ENCODE results near the gene IRF4.

IRF4 gene

DNA sequence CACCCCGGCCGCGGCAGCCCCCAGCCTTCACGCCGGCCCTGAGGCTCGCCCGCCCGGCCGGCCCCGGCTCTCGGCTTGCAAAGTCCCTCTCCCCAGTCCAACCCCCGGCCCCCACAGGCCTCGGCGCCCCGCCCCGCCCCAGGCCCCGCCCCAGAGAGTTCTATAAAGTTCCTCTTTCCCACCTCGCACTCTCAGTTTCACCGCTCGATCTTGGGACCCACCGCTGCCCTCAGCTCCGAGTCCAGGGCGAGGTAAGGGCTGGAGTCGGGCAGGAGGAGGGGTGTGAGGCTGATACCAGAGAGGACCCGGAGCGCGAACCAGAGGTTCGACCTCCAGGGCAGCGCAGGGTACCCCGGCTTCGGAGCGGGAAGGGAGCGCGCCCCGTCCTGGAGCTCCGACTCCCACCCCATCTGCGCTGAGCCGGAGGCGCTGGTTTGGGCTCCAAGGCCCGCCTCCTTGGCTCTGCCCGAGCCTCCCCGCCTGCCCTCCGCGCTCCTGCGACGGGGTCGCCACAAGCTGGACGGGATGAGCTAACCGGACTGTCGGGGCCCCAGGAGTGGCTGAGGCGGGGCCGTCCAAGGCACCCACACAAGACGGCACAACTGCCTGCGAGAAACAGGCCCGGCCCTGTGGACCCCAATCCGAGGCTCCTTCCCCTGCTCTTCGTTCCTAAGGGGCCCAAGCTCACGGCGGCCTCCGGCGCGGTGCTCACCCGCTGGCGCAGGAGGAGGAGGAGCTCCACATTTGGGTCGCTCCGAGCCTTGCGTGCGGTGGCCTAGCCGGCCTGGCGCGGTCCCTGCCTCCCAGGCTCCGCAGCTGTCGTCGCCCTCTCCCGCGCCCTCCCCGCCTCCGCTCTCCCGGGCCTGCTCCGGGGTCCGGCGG lies at the start of gene IRF4:
IRF4 (plus strand) TSS at position 194 of the 882 bp plus-strand sequence. CDS start 1,401 bp downstream, outside the sequence.
- DNase-seq (ENCODE audit: low read depth, low spot score): no peak

DNA sequence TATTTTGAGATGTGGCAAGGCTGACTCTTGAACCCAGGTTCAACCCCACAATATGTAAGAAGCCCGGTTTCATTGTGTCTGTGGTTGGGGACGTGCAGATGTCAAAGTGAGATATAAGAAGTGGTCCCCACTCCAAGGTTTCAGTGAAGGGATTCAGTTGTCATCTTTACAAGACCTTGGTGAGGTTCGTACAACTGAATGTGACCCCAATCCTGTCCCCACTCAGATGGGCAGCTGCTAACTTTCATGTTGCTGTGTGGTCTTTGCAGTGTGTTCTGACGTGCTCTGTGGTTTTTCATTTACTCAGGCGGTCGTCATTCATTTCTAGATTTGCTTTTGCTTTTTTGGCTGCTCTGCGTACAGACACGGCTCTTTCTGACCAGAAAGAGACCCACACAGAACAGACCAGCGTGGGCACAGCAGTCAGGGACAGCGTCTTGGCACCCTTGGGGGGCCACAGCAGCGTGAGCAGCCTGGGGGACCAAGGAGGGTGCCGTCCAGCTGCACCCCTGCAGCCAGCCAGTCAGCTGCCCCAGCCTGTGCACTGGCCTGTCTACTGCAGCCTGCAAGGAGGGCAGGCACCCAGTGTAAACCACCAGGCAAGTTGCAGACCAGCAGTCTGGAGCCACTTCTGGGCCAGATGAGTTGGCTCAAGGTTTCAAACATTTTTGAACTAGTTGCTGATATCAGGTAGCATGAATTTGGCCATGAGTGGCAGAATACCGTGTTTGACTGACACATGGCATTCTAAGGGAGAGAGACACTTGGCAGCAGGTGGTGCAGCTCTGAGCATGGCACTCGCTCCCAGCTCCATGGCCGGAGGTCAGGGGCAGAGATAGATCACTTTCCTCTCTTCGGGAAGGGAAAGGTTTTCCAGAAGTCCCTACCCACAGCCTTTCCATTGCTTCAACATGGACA lies 49.4 kb upstream of the IRF4 start:
- DNase-seq (ENCODE audit: low read depth, low spot score): no peak

DNA sequence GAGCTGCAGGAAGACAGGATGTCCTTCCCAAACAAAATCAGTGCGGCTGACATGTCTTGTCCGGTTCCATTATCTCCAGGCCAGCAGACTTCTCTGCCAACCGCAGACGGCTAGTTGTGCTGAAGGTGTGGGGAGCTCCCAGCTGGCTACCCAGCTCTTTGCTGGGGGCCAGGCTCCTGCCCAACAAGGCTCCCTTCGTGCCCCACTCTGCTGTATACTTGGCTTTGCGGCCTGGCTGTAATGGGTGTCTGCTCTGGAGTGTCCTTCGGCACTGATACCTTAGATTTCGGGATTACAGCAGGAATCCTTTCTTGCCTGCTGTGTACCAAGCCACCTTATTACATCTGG lies 48.7 kb upstream of the IRF4 start:
- DNase-seq (ENCODE audit: low read depth, low spot score): no peak

DNA sequence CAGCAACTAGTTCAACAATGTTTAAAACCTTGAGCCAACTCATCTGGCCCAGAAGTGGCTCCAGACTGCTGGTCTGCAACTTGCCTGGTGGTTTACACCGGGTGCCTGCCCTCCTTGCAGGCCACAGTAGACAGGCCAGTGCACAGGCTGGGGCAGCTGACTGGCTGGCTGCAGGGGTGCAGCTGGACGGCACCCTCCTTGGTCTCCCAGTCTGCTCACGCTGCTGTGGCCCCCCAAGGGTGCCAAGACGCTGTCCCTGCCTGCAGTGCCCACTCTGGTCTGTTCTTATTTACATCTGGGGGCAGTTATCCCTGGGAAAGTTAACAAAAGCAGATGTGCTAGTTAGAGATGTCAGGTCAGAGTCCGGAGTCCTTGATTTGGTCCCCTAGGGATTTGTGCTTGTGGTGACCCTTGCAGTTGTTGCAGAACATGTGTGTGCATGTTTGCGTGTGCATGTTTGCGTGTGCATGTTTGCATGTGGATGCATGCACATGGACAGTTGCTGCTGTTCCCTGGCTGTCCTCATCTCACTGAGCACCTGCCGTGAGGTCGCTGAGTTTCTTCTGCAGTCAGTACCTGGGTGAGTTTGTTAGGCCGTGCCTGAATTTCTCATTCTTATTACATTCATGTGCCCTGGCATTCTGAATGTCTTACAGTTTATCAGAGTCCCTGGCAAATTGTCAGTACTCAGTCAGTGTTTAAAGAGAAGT lies 48.2 kb upstream of the IRF4 start:
- no peak for DNase-seq (ENCODE audit: low read depth, low spot score)

DNA sequence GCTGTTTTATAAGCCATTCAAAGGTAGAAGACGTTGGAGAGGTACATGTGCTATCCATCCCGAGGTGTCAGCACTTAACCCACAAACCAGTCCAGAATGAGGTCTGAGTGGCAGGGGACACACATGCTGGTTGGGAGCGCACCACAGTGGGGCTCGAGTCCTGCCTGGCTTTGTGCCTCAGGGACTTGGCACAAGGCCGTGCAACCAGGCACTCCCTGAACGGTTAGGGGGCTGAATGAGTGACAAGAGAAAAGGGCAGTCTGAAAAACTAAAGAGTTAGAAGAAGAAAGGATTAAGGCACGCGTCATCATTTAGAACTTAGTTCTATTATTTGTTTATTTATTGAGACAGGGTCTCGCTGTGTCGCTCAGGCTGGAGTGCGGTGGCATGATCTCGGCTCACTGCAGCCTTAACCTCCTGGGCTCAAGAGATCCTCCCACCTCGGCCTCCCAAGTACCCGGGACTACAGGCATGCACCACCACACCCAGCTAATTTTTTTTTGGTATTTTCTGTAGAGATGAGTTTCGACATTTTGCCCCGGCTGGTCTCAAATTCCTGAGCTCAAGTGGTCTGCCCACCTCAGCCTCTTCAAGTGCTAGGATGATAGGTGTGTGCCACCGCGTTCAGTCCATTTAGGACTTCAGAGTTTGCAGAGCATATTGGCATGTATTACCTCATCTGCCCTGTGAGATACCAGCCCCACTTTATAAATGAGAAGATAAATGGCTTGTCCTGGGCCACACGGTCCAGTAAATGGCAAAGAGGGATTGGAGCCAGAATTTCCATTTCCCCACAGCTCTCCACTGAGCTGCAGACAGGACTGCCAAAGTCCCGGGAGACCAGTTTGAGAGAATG lies 47.4 kb upstream of the IRF4 start:
- DNase-seq (ENCODE audit: low read depth, low spot score): no peak

DNA sequence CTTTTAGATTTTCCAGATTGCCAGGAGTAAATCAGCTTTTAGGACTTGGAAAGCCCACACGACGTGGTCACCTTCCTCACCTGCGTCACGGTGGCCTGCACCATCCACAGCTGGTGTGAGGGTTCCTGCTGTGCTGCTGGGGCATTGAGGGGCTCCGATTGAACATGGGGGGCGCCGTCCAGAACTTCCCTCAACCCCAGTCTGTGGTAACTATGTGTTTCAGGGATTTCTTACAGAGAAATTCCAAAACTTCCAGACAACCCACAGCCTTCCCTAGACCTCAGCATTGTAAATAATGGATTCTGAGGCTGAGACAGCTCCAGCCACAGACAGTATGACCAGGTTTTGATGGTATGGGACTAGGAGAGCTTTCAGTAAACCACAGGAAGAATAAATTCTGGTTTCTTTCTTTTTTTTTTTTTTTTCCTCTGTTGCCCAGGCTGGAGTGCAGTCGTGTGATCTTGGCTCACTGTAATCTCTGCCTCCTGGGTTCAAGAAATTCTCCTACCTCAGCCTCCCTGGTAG lies 46.7 kb upstream of the IRF4 start:
- DNase-seq (ENCODE audit: low read depth, low spot score): no peak

DNA sequence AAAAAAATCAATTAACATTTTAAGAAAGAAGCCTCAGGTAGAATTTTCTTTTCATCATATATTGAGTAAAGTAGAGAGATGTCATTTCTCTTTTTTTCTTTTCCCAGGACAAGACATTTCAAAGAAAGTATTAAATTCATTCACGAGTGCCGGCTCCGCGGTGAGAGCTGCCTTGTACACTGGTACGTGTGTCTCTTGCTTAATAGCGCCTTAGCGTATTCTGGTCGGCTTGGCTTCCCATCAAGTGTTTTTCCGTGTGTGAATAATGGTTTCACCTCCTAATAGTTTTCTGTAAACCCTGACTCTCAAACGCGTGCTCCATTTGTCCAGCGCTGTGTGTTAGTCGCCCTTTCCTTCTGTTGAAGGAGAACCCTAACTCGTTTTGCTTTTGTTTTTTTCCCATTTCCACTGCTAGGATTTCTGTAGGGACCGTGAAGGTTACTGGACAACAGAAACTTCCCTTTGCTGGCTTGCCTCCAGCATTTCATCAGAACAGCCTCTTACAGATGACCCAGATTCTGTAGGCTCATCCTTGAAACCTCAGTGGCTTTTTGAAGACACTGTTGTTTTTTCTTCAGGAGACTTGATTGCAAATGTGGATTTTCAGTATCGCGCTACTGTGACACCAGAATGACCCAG lies 45.7 kb upstream of the IRF4 start:
- no peak for DNase-seq (ENCODE audit: low read depth, low spot score)

DNA sequence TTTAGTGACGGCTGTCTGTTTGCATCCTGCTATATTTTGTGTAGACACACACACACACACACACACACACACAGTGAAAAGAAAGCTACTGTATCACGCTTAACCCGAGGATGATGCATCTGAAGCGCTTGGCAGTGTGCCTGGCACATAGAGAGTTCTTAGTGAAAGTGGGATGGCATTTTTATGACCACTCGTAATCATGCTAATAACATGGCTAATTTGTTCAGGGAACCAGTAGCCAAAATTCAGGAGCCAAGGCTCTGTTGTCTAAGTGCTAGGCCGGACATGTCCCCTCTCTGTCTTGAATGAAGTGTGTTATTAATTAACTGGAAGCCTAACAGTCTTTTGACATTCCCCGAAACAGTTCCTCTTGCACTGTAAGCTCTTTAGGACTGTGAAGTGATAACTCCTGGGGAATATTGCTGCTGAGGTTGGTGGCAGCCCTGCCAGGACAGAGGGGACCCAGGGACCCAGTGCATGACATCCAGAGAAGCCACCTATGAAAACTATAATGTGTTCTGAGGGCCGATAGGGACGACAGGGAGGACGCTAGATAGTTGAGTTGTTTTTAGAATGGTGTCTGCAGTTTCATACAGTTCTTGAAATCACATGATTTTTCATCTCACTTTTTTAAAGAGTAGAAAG lies 45.0 kb upstream of the IRF4 start:
- DNase-seq (ENCODE audit: low read depth, low spot score): no peak

DNA sequence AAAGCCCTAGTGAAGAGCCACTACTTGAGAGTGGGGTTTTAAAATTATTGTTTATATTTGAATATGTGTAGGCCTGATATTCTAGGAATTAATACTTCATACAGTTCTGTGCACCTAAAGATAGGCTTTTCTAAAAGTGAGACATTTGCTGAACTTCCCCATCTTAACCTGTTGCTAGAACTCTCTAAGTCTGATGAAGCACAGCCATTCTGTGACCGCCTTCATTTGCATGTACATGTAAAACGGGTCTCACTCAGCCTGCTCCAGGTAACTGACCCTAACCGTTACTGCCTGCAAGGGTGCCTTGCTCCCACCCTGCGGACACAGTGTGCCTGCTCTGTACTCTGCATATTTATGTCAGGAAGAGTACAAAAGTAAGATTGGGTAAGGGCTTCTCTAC lies 44.3 kb upstream of the IRF4 start:
- no peak for DNase-seq (ENCODE audit: low read depth, low spot score)

DNA sequence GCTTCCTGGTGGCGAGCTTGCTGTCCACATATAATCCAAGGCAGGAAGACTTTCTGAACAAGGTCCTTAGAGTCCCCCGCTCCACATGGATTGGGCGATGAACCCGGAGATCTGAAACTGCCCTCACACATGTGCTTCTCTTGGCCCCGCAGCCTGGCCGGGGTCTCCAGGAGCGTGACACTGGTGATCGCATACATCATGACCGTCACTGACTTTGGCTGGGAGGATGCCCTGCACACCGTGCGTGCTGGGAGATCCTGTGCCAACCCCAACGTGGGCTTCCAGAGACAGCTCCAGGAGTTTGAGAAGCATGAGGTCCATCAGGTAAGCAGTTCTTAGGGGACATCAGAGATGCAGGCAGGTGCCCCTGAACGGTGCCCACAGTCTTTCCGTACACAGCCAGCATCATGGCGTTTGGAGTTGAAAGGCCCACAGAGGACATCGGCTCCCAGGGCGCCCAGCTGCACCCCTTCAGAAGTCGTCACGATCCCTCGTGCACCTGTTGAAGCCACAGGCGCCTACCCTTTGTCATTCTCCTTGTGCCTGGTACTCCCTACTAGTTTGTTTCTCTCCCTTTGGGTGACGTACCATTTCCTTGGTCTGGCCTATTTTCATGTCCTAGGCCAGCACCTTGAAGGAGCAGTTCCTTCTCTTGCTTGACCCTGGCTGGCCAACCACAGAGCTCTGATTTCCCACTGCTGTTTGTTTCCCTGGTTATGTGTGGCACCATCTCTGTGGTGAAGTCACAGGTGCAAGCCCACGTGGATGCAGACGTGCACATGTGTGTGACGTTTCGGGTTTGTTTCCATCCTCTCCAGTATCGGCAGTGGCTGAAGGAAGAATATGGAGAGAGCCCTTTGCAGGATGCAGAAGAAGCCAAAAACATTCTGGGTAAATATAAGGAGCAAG lies 43.3 kb upstream of the IRF4 start:
- no peak for DNase-seq (ENCODE audit: low read depth, low spot score)

DNA sequence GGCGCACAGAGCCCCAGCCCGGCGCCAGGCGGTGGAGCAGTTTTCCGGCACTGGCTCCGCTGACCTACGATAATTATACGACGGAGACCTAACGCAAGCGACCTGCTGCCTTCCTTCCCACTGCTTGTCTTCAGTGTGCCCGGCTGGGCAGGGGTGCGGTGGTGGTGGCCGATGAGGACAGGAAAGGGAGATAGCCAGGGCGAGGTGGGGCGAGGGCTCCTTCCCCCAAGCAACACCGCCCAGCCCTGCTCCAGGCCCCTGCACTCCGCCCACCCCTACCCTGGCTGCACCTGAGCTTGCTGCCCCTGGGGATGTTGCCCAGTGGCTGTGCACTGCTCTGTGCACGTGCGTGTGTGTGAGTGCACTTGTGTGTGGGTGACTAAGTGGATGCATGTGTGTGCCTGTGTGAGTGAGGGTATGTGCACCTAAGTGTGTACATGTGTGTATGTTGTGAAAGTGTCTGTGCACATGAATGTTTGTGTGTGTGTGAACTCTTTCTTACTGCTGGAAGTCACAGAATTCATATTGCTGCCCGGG lies 42.6 kb upstream of the IRF4 start:
- no peak for DNase-seq (ENCODE audit: low read depth, low spot score)

DNA sequence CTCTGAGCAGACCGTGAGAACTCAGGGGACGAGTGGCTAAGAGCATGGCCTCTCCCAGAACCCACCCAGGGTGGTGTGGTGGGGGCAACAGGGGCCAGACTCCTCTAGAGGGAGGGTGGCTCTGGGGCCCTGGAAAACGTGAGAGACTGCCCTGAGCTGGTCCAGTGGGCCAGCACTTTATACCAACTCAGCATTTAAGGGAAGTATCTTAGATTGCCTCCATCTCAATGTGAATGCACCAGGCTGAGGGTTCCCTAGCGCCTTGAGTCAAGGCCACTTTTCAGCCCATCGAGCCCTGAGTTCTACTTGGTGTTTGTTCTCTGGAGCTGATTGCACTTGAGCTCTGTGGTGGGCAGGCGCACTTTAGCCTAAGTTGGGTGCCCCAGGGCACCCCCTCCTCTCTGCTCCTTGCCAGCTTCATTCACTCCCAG lies 42.0 kb upstream of the IRF4 start:
- DNase-seq (ENCODE audit: low read depth, low spot score): no peak

DNA sequence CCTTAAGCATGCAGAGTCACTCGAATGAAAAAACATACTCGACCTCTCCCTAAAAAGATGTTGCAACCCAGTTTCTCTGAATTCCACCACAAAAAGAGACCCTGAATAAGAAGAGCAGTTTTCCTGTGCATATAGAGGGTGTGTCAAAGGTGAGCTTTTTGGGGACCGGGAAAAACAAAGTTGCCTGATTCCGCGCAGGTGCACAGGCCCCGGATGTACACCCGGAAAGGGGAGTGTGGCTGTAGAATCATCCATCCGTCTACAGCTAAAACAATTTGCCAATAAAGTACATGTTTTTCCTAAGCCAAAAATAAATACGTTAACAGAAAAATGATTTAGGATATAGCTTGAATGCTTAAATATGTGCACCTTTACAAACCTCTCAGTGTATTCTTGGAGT lies 41.2 kb upstream of the IRF4 start:
- DNase-seq (ENCODE audit: low read depth, low spot score): no peak

DNA sequence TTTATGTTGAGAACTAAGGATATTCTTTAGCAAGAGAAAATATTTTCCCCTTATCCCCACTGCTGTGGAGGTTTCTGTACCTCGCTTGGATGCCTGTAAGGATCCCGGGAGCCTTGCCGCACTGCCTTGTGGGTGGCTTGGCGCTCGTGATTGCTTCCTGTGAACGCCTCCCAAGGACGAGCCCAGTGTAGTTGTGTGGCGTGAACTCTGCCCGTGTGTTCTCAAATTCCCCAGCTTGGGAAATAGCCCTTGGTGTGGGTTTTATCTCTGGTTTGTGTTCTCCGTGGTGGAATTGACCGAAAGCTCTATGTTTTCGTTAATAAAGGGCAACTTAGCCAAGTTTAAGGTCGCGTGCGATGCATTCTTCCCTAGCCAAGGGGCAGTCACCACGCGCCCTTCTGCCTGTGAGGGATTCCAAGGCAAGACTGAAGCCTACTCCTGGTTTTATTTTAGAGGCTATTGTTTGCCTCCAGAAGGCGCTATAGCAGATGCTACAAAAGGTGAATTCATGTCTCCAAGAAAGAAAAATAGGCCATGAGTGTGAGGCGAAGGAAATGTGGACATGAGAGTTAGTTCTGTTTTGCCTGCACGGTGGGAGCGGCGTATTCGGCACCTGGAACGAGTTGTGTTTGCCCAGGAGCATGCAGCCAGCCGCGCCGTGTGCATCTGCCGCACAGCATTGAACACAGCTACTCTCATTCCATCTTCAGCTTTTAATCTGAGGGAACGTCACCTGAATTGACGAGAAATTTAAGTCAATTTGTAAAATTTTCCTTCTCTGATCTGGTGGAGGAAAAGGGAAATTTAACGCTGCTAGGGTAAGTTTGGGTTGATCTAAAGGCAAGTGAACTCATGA lies 40.3 kb upstream of the IRF4 start:
- DNase-seq (ENCODE audit: low read depth, low spot score): no peak

DNA sequence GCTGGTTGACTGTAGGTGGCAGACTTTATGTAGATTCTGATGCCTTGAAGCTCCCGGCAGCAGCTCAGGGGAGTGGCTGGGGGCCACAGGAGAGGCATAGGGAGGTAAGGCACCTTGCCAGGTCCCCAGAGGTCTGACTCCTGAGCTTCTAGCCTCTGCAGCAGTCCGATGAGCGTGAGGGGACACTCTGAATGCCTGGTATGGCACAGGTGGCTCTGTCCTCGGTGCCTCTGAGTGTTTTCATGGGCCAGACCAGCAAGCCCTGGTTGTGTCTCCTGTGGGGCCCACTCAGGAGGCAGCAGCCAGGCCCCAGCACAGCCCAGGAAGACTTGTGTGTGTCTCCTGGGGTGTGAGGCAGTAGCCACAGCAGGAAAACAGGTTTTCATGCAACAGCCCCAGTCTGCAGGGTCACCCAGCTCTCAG lies 39.7 kb upstream of the IRF4 start:
- no peak for DNase-seq (ENCODE audit: low read depth, low spot score)

DNA sequence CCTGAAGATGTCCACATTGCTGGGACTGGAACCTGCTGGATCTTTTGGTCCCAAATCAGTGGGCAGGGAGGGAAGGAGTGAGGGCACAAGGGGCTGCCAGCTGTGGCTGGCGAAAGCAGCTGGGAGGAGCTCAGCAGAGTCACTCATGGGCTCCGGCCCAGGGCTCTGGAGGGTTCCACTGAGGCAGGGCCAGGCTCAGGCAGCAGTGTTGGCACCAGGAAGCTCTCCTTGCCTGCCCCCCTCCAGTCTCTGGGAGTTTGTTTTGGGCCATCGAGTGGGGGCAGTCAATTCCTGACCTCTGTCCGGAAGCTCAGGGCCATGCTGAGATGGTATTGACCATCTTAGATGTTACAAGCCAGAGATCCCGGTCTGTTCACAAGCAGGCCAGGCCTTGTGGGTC lies 39.1 kb upstream of the IRF4 start:
- DNase-seq (ENCODE audit: low read depth, low spot score): no peak

DNA sequence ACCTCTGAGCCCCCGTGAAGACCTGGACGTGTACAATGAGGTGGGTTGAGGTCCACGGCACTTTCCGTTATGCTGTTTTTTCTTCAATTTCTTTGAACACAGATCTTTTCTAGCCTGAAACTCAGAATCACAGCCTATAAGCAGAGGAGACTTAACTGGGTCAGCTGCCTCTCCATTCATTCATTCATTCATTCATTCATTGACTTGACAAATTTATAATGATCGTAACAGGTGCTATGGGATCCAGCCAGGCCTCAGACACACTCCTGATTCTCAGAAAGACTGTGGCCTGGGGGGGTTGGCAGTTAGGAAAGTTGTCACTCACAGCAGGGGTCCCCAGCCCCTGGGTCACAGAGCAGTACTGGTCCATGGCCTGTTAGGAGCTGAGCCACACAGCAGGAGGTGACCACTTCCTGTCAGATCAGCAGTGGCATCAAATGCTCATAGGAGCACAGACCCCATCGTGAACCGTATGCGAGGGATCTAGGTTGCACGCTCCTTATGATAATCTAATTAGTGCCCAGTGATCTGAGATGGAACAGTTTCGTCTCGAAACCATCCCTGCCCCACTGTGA lies 38.6 kb upstream of the IRF4 start:
- DNase-seq (ENCODE audit: low read depth, low spot score): no peak

Data from iPS DF 19.7 (cell line).